Medulla oblongata (tissue), 1 donor: ENCODE results near the gene SDK1.

Experiments used
- DNase-seq: peaks from one replicate; pipeline ENCODE4 v3.0.0-alpha.2; 2015; ENCODE audit errors: extremely low spot score

SDK1 gene, protein sequence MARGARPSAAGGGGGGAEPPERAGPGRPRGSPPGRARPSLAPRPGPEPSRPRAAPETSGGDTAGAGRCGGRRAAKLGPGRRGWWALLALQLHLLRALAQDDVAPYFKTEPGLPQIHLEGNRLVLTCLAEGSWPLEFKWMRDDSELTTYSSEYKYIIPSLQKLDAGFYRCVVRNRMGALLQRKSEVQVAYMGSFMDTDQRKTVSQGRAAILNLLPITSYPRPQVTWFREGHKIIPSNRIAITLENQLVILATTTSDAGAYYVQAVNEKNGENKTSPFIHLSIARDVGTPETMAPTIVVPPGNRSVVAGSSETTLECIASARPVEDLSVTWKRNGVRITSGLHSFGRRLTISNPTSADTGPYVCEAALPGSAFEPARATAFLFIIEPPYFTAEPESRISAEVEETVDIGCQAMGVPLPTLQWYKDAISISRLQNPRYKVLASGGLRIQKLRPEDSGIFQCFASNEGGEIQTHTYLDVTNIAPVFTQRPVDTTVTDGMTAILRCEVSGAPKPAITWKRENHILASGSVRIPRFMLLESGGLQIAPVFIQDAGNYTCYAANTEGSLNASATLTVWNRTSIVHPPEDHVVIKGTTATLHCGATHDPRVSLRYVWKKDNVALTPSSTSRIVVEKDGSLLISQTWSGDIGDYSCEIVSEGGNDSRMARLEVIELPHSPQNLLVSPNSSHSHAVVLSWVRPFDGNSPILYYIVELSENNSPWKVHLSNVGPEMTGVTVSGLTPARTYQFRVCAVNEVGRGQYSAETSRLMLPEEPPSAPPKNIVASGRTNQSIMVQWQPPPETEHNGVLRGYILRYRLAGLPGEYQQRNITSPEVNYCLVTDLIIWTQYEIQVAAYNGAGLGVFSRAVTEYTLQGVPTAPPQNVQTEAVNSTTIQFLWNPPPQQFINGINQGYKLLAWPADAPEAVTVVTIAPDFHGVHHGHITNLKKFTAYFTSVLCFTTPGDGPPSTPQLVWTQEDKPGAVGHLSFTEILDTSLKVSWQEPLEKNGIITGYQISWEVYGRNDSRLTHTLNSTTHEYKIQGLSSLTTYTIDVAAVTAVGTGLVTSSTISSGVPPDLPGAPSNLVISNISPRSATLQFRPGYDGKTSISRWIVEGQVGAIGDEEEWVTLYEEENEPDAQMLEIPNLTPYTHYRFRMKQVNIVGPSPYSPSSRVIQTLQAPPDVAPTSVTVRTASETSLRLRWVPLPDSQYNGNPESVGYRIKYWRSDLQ (N-terminal part only)

DNA sequence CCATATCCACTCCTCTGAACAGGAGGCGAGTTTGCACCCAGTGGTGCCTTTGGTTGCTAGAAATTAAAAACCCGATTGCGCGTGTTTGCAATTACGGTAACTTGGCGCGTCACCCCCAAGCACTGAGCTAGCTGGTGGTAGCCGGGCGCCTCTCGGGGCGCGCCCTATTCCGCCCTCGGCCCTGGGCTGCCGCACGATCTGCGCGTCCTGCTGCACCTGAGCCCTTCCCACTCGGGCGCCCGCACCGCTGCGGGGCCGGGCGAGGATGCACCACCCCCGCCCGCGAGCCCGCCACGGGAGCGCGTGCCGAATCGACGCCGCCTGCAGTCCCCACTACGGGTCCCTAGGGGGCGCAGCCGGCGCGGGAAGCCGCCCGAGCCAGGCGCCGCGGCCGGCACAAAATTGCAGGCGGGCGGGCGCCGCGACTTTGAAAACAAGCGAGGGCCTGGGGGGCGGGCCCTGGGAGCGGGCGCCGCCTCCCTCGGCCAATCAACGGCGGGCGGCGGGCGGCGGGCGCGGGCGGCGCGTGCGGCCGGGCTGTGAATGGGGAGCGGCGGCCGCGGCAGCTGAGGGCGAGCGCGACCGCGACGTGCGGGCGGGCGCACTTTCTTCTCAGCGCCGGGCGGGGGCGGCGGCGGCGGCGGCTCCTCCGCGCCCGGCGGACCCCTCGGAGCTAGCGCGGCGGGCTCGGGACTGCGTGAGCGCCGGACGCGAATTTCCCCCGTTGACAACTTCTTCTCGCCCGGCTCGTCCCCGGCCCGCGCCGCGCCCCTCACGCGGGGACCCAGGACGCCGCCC lies at the start of gene SDK1:
SDK1 (plus strand) TSS at position 602 of the 798 bp plus-strand sequence. CDS start 335 bp downstream, outside the sequence.
- DNase-seq, result peak; percentile 92

DNA sequence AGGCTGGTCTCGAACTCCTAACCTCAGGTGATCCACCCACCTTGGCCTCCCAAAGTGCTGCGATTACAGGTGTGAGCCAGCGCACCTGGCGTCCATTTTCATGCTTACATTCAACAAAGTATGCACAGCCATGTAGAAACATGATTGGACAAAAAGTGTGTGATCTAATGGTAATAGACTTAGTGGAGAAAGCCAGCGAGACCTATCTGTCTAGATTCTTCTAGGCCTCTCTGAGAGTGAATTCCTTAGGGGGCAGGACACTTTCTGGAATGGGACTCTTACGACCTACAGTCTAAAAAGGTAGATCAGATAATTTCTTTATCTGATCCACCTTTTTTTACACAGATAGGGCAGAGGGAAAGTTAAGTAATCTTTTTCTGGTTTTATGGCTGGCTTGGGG lies 46.3 kb upstream of the SDK1 start:
- no peak for DNase-seq

DNA sequence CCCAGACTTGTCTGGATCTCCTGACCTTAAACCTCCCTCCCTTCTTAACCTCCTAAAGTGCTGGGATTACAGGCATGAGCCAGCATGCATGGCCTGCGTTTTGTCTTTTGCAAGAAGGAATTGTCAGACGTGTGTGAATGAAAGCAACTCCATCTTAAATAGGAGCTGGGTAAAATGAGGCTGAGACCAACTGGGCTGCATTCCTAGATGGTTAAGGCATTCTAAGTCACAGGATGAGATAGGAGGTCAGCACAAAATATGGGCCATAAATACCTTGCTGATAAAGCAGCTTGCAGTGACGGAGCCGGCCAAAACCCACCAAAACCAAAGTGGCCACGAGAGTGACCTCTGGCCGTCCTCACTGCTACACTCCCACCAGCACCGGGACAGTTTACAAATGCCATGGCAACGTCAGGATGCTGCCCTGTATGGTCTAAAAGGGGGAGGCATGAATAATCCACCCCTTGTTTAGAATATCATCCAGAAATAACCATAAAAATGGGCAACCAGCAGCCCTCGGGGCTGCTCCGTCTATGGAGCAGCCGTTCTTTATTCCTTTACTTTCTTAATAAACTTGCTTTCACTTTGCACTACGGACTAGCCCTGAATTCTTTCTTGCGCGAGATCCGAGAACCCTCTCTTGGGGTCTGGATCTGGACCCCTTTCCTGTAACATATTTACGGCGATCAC lies 41.2 kb upstream of the SDK1 start:
- DNase-seq, result no peak

DNA sequence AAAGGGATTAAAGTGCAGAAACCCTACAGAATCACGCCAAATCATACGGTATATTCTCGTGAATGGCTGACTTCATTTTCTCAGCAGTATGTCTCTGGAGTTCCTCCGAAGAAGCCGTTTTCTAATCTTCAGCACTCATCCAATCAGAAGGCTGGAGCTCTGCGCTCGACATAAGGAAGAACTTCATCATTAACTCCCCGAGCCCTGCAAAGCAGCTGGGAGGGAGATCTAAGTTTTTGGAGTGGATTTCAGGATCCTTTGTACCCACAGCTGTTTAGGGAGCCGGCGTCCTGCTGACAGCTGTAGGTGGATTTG lies 40.7 kb upstream of the SDK1 start:
- DNase-seq, result no peak

DNA sequence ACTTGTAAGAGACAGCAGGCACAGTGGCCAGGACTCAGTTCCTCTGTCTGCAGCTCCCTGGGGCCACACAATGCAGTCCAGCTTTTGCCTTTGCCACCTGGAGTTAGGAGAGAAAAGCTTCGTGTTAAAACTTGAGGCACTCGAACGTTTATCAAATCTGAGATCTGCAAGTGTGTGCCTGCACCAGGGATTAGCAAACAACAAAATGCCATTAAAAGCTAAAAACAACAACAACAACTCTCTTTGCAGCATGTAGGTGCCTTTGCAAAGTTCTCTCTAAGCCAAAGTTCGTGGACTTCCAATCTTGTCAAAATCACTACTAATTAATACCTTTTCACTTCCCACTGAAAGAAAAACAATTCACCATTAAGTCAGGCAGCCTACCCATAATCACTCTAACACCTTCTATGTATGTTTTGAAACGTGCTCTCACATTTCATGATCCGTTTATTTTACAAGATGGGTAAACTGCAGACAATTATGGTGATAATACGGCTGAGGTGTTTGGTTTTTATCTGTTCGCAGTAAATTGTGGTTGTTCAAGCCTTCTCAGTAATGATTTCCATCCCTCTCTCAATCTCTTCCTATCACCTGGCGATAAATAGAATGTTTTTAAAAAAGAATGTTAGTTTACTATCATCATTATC lies 36.2 kb upstream of the SDK1 start:
- DNase-seq, result no peak

DNA sequence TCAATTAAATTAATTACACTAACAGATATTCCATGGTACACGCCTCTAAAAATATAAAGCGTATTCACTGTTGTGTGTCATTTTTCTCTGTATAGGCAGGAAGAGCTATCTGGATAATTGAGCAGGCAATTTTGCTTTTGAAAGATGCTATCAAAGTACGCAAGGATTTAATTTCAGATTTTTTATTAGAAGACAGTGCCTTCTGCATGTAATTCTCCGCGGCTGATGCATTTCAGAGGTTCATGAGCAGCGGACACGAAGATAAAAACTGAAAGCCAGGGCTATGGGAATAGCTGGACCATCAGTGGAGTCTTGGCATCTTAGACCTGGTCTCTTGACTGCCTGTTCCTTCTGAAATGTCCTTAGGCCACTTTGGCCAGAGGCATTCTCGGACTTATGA lies 35.7 kb upstream of the SDK1 start:
- no peak for DNase-seq

DNA sequence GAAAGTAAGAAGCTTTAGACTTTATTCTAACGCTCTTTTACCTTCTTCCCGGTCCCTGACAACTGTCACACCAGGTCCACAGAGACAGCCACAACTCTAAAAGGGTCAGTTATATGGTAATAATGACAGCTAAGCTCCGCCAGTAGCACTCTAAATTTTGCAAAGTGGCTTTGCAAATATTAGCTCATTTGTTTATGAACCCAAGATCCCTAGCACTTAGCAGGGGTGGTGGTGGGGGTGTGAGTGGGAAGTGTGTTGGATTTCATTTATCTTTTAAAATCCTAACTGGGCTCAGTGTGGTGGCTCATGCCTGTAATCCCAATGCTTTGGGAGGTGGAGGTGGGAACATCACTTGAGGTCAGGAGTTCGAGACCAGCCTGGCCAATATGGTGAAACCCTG lies 34.8 kb upstream of the SDK1 start:
- no peak for DNase-seq

DNA sequence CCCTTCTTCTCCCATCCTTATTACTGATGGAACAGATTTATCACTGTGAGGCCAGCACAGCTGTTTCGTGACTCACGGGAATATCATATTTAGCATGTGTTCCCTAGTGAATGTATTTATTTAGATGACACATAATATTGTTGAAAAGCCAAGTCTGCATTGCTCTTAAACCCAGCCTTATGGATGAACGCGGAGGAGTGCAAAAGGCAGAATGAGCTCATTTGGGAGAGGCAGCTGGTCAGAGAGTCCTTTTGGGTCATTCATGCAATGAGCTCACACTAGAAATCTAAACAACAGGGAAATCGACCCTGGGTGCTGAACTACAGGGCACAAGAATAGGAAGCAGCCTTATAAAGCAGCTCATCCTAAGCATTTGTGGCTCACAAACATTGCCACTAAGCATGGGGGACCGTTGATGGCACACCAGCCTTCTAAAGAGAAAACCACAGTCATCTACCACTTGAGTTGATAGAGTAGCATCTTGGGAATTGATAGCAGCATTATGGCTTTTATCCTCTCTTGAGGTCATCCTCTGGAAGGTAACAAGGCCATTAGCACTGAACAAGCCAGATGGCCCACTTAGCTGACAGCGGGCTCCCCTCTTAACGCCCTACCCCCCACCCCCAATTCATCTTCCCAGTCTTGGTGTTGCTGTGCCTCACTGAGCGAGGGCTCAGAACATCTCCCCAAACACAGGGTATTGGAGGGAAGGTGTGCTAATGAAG lies 32.9 kb upstream of the SDK1 start:
- DNase-seq, result no peak

DNA sequence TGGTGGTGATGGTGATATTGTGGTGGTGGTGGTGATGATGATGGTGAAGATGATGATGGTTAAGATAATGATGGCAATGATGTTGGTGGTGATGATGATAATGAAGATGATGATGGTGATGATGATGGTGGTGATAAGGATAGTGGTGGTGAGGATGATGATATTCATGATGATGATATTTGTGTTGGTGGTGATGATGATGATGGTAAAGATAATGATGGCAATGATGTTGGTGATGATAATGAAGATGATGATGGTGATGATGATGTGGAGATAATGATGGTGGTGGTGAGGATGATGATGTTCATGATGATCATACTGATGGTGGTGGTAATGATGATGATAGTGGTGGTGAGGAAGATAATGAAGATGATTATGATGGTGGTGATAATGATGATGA lies 30.7 kb upstream of the SDK1 start:
- no peak for DNase-seq

DNA sequence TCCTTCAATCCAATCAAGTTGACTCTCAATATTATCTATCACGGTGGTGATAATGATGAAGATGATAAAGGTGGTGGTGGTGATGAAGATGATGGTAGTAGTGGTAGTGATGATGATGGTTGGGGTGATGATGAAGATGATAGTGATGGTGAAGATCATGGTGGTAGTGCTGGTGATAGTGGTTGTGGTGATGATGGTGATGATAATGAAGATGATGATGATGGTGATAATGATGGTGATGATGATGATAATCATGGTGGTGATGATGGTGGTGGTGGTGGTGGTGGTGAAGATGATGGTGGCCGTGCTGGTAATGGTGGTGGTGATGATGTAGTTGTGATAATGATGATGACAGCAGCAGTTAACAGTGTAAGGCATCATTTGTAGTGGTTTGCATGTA lies 29.8 kb upstream of the SDK1 start:
- no peak for DNase-seq

DNA sequence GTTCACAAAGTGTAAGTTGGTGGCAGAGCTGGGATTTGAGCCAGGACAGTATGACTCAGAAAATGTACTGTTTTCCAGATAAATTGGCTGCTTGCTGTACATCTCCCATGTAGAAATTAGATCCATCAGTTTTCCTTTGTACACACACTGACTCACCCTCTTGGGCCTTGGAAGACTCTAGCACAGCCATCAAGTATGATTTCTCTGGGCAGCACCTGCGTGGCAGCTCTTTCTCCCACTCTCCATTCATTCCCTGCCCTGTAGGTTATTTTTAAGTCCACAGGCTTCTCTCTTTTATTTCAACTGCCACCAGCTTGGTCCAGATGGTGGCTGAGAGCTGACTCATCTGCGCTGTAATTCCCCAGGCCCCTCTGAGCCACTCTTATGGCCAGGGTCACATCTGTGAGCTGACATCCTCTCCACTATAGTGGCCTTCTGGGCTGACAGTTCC lies 28.3 kb upstream of the SDK1 start:
- no peak for DNase-seq

DNA sequence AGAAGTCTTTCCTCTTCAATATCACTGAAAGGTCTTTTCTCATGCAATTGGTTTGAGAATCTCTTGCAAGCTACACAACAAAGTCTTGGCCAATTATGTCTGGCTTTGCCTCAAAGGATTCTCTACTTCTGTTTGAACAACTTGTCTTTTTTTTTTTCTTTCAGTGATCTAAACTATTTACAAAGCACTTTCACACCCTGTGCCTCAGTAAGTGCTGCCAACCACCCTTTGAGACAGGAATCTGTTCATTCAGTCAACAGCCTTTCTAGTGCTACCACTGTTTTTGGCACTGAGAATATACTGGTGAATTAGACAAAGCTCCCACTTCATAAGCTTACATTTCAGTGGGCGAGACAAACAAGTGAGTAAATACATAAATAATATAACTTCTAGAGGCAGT lies 26.9 kb upstream of the SDK1 start:
- peak; percentile 10 for DNase-seq

DNA sequence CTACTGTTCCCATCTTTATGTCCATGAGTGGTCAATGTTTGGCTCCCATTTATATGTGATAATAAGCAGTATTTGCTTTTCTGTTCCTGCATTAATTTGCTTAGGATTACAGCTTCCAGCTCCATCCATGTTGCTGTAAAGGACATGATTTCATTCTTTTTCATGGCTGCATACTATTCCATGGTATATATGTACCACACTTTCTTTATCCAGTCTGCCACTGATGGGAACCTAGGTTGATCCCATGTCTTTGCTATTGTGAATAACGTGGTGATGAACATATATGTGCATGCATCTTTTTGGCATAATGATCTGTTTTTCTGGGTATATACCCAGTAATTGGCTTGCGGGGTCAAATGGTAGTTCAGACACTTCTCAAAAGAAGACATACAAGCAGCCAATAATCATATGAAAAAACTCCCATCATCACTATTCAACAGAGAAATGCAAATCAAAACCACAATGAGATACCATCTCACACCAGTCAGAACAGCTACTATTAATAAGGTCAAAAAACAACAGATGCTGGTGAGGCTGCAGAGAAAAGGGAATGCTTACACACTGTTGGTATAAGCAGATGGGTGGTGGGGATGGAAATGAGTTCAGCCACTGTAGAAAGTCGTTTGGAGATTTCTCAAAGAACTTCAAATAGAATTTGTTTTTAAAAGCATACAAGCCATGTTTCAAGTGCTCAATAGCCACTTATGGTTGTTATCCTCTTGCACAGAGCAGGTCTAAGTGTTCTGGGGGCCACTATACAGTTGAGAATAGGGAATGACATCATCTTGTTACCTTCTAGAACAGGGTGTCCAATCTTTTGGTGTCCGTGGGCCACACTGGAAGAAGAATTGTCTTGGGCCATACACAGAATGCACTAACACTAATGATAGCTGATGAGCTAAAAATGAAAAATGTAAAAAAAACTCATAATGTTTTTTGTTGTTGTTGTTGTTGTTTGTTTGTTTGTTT lies 23.2 kb upstream of the SDK1 start:
- no peak for DNase-seq

DNA sequence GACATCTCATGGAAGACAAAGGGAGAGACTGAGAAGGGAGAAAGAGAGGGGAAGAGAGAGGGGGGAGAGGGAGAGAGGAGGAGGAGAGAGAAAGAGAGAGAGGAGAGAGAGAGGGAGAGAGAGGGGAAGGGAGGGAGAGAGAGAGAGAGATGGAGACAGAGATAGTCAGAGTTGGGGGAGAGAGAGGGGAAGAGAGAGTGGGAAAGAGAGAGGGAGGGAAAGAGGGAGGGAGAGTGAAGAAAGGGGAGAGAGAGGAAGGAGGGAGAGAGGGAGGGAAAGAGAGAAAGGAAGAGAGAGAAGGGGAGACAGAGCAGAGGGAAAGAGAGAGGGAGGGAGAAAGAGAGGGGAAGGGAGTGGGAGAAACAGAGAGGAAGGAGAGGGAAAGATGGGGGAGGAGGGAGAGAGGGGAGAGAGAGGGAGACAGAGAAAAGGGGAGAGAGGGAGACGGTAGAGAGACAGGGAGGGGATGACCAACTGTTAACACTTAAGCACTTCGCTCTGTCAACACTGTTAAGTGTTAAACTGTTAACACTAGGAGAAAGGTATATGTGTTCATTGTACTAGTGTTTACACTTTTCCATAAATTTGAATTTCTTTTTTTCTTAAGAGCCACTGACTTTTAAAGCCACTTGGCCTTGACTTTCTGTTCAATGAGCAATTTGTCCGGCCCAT lies 21.8 kb upstream of the SDK1 start:
- no peak for DNase-seq

DNA sequence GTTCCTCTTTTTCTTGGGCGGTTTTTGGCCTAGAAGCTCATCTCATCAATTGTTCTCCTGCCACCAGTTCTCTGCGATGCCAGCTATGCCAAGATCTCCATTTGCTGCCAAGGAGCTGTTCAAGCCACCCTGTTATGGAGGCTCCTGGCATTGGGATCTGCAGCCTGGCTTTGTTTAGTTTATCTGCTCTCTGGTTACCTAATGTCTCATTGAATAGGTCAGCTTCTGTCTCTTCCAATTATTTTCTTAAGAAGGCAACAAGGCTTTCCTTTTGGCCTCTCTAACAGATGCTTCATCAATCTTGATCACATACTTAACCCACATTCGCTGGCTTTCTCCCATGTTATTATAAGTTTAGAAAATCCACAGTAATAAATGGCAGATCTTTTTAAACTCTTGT lies 20.6 kb upstream of the SDK1 start:
- no peak for DNase-seq

DNA sequence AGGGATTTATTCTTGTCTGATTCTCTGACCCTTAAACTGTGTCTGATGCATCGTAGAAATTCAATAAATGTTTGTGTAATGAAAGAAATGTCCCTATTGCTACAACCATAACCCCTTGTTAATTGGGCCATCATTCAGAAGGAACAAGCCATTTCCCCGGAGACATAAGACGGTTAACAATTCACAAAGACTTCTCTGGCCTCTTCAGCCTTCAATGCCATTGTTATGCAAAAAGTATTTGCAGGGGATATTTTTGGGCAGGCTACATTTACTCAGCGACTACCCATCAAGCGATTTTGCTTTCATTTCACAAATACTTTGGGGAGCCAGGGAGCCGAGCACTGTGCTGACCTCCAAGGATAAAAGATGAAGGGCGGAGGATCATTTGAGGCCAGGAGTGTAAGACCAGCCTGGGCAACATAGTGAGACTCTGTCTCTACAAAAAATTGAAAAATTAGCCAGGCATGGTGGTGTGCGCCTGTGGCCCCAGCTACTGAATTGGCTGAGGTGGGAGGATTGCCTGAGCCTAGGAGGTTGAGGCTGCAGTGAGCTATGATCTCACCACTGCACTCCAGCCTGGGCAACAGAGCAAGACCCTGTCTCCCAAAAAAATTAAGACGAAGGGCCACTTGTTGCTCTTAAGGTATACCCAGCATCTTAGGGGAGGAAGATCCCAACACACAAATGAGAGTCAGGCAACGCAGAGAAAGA lies 20.0 kb upstream of the SDK1 start:
- no peak for DNase-seq

DNA sequence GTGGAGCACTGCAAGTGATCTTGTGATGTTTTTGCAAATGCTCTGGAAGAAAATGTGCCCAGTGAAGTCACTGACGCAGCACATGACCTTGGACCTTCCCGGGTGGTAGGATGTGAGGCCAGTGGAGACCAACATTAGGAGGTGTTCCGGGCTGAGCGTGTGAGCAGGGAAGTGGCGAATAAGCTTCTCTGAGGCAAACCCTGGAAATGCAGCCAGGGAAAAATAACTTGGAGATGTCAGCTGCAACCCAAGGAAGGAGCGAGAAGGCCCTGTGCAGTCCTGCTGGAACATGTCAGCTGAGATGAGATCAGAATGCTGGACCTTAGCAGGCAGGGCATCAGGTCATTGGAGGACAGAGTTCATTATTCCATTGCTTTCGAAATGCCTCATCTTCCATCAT lies 18.6 kb upstream of the SDK1 start:
- peak; percentile 50 for DNase-seq
